AG09319 (cell line): ENCODE results near the gene GRK7.
"Not testable (repeated sequence)": the region's sequence is repeated elsewhere in the genome, so short reads cannot be mapped to it uniquely, and the experiment has no call there.

Experiments used
- DNase-seq: peaks from one replicate; pipeline ENCODE4 v3.0.0-alpha.2; 2010; ENCODE audit warnings: low read depth; ENCODE audit errors: extremely low read depth
- TF ChIP-seq, protein P1 (sequence below): IDR thresholded peaks from 2 replicates; pipeline ENCODE4 v1.5.1; 2011; ENCODE audit warnings: low read depth, mild to moderate bottlenecking, inconsistent platforms, low read length, moderate library complexity

Gene GRK7

DNA sequence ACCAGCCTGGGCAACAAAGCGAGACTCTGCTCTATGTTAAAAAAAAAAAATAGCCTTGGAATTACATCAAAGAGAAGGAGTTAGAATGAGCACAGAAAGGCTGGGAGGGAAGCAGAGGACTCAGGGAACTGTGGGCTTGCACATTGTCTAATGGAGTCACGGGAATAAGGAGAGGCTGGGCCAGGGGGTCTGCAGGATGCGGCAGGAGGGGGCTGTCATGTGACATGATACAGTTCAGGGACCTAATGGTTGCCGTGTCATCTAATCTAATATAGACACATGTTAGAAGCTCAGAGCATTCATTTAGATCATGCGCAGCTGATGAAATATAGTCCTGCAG, 32.5 kb downstream of the GRK7 start:
- no peak for DNase-seq
- TF ChIP-seq, protein P1, sequence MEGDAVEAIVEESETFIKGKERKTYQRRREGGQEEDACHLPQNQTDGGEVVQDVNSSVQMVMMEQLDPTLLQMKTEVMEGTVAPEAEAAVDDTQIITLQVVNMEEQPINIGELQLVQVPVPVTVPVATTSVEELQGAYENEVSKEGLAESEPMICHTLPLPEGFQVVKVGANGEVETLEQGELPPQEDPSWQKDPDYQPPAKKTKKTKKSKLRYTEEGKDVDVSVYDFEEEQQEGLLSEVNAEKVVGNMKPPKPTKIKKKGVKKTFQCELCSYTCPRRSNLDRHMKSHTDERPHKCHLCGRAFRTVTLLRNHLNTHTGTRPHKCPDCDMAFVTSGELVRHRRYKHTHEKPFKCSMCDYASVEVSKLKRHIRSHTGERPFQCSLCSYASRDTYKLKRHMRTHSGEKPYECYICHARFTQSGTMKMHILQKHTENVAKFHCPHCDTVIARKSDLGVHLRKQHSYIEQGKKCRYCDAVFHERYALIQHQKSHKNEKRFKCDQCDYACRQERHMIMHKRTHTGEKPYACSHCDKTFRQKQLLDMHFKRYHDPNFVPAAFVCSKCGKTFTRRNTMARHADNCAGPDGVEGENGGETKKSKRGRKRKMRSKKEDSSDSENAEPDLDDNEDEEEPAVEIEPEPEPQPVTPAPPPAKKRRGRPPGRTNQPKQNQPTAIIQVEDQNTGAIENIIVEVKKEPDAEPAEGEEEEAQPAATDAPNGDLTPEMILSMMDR = no peak

DNA sequence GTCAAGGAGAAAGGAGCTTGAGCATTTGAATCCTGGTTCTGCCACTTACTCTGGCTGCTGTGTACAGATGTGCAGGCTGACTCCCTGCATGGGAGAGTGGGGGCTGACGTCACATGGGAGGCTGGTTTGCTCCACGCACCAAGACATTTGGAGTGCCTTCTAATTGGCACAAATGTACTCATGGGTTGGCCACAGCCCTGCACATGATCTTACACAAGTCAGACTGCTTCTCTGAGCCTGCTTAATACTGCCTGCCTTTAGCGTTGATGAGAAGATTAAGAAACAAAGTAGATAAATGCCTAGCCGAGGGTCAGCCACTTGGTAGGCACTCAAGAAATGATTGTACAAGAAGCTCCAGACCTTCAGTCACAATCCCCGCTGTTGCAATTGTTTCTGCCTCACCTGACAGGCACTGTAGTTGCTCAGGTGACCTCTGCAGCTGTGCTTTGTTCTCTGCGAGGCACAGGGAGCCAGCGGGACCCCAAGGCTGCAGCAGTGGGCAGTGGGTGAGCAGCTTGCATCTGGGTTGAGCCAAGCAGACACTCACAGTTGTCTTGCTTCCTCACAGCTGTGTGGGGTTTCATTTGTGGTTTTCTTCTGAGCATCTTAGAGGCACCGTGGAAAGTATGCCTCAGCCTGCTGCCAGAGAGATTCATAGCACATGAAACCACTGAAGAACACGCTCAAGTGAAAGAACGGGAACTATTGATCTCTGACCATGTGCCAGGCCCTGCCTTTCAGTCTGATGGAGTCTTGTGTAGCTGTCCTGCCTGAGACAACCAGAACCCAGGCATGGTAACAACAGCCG, 33.1 kb downstream of the GRK7 start:
- TF ChIP-seq, protein P1 = no peak
- peak; percentile 8 for DNase-seq

DNA sequence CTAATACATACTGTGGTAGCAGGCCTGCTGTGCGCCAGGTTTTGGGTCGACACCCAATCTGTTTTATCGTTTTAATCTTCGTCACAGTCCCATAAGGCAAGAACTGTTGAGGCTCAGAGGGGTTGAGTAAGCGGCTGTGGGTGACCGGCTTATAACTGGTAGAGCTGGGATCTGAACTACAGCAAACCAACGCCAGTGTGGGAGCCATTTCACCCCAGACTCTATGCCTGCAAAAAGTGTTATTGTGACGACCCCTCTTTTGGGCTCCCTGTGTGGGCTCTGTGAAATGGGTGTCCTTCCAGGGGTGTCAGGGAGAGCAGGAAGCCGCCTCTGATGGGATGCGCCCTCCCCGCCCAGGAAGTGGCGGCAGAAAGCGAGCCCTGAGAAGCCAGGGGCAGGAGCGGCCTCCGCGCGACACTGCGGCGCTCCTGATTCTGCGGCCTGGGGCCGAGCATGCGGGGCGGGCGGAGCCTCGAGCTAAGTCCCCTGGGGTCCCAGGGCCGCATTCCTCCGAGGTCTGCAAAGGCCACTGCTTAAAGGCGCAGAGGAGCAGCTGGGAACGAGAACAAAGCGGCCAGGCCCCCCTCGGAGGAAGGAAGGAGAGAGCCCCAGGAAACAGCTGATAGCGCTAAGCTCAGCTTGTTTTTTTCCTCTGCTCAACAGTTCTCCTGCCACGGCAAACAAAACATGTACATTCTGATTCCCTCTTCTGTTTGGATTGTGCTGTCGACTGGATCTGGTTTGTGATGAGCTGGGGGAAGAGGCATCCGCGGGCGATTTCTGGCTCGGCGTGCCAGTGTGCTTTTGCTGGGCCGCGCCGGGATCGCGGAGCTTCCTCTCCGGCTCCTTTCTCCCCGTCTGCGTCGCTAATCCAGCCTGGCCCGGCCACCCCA, 33.9 kb downstream of the GRK7 start:
- DNase-seq = no peak

DNA sequence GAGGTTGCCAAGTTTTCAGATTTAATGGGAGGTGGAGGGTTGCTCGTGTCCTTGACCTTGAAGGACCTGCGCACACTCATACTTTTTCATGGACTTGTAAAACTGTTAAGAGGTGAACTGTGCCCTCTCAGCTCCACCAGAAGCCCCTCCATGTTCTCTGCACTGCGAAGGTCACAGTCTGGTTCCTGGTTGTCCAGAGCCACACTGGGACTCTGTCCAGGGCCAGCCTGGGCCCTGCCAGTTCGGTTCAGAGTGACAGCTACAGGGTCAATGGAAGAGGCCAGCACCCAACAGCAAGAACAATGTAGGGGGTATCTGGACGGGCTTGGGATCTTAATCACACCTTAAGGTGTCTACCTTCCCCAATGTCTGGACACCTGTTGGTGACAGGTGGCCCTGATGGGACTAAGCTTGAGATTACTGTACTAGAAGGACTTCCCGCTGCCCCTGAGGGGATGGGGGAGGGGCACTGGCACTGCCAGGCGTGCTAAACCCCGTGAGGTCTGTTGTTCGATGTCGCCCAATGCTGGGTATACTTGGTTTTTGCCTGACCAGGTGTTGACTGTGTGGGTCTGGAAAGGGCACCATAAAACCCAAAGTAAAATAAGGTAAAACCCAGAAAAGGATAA, 34.7 kb downstream of the GRK7 start:
- TF ChIP-seq, protein P1 = no peak
- DNase-seq = no peak

More for the DNA sequence above, 33.9 kb downstream of the GRK7 start:
- TF ChIP-seq, protein P1 = no peak

DNA sequence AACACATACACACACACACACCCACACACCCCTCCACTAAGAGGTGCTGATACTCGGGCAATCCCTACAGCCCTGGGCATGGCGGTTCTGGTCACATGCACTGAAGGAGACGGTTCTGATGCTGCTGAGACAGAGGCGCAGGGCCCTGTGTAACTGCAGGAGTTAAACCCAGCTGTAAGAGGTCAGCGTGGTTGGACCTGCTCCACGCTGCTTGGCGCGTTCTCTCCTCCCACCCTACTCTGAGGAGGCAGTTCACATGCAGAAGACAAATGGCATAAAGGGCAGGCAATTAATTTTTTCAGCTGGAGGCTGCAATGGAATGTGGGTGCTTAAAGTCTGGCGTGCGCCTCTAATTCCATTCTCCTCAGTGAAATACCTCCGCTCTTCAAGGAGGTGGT, 35.2 kb downstream of the GRK7 start:
- no peak for DNase-seq
- TF ChIP-seq, protein P1 = no peak

DNA sequence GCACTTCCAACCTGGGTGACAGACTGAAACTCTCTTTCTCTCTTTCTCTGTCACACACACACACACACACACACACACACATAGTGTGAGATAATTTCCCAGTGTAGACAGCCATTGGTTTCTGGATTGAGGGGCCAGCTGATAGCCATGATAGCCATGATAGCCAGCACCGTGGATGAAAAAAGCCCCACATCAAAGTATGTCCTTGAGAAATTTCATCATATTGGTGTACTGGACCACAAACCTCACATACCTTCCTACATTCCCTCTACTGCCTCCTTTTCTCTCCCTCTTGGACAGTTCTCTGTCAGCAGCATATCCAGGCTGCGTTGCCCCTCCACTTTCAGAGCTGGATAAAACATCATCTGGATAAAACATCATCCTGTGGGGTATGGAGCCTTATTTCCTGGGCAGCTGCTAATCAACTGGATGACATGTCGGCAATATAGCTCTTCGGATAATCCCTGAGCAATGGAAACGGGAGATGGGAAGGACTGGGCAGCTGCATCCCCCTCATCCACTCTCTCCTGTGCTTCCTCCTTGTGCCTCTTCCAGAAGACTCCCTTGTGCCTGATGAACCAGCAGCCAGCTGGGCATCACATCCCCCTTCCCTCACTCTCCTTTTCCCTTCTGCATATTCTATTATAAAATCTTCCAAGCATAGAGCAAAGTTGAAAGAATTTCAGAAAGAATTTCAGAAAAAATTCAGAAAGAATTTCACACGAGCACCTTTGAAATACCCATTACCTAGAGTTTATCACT, 39.3 kb downstream of the GRK7 start:
- TF ChIP-seq, protein P1 = no peak
- no peak for DNase-seq

DNA sequence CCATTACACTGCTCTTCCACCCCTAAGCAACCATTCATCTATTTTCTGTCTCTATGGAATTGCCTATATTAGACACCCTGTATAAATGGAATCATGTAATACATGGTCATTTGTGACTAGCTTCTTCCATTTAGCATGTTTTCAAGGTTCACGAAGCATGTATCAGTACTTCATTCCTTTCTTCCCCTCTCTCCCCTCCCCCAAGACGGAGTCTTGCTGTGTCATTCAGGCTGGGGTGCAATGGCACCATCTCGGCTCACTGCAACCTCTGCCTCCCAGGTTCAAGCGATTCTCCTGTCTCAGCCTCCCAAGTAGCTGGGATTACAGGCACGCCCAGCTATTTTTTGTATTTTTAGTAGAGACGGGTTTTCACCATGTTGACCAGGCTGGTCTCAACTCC, 40.3 kb downstream of the GRK7 start:
- not testable (repeated sequence) for DNase-seq
